Endometrium (tissue), 2 donors: Measurements from ENCODE around the gene CIB1.

Source experiments
- FAIRE-seq: peaks from 2 replicates; lab custom pipeline; 2012; peaks lifted over from hg19 to GRCh38; lab: Jason Lieb, UNC
- donor health status: control.
- donor health status: control.

CIB1 gene

GRCh38 chr15:90214553-90215196, 19.1 kb downstream of the CIB1 start:
- no peak for FAIRE-seq

DNA sequence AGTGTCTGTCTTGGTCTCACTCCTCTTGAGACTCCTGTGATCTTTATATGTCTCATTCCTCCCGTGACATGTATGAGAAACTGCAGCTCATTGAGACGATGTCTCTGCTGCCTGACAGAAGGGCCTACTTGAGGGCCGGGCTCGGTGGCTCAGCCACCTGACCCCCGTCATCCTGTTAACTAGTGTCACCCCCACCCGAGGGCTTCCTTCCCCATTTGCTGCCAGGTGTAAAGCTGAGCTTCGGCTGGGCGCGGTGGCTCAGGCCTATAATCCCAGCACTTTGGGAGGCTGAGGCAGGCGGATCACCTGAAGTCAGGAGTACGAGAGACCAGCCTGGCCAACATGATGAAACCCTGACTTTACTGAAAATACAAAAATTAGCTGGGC, 19.9 kb downstream of the CIB1 start:
- no peak for FAIRE-seq

GRCh38 chr15:90213122-90213817, 20.5 kb downstream of the CIB1 start:
- FAIRE-seq = no peak

DNA sequence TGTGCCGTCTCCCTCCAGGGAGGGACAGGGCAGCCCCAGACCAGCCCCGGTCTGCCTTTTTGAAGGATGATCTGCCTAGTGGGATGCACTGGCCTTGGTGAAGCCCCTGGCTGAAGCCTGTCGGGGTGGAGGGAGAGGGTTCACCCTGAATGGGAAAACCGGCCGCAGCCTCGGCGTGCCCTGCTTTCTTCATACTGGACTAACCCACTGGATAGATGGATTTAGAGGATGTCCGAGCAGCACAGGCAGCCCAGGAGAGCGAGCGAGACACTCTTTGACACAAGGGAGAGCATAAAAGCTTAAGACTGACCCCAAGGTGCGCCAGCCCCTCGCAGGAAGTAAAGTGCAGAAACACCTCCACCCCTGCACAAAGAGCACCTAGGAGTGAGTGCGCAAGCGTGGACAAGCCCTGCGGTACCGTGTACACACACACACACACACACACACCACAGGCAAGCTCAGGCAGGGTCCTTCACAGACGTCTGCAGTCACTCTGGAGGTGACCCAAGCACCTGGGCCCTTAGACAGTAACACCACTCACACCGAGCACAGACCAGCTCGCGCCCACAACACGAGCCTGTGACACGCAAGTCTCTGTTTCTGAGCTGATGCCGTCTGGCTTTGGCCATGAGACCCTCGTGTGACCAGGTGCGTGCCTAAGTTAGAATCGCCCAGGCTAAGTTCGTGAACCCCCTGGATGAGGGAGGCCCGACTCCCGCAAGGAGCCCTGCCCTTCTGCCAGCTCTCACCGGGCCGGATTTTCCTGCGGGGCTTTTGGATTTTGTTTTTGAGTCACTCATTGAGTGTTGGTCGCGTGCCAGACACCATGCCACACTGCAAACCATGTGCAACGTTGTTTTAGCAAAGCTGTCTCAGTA, 21.3 kb downstream of the CIB1 start:
- FAIRE-seq = no peak

- no peak for FAIRE-seq
These were observed 22.1 kb downstream of the CIB1 start for GRCh38 chr15:90211440-90212143.

GRCh38 chr15:90211009-90211408, 22.7 kb downstream of the CIB1 start:
- FAIRE-seq = no peak

GRCh38 chr15:90210593-90210992, 23.1 kb downstream of the CIB1 start:
- FAIRE-seq = no peak

- FAIRE-seq = no peak
These were observed 24.1 kb downstream of the CIB1 start for GRCh38 chr15:90209591-90209990.

GRCh38 chr15:90208356-90208755, 25.4 kb downstream of the CIB1 start:
- no peak for FAIRE-seq

DNA sequence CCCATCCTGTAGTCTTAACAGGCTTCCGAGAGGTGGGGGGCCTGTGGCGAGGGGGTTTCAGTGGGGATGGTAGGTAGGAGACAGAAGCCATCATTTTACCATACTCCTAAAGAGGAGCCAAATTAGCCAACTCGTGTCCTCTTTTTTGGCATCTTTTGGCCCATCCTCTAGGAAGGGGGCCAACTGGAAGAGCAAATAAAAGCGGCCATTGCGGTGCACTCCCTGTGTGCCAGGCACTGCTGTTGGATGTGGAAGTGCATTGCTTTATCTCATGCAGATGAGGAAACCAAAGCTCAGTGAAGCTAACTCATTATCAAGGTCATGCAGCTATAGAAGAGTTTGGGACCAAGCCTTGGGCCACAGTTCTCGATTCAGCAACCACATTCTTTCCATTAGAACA, 26.5 kb downstream of the CIB1 start:
- no peak for FAIRE-seq

DNA sequence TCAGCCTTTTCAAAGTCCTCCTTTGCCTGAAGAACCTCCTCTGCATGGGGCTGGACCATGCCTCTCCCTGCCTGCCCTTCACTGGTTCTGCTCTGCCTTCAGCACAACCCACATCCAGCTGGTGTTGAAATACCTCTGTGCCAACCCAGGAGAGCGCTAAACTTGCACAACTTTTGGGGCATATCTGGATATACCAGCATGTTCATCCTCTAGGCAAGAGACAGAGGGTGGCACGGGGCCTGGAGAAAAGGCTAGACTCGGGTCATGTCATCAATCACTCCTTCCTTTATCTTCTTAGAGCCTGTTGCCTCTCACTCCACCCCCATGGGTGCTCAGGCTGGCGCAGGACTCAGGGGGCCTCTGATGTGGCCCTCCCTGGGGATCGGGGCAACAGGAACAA, 27.9 kb downstream of the CIB1 start:
- FAIRE-seq = no peak

GRCh38 chr15:90205050-90205848, 28.5 kb downstream of the CIB1 start:
- FAIRE-seq = no peak

GRCh38 chr15:90203922-90204321, 29.8 kb downstream of the CIB1 start:
- FAIRE-seq = no peak

- FAIRE-seq = no peak
These were observed 30.3 kb downstream of the CIB1 start for GRCh38 chr15:90203473-90203872.

DNA sequence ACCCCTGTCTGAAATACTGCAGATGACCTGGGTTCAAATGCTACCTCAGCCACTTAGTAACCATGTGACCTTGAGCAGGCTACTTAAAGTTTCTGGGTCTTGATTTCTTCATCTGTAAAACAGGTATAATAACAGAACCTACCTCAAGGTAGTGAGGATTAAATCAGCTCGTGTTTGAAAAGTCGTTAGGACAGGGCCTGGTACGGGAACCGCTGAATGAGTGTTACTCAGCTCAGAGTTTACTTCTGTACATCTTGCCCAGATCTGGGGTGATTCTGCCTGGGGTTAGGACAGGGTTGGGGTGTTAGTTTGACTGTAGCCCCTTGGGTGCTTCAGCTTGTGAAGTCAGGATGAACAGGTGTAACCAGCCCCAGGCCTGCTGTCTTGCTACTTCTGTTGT, 30.8 kb downstream of the CIB1 start:
- no peak for FAIRE-seq

DNA sequence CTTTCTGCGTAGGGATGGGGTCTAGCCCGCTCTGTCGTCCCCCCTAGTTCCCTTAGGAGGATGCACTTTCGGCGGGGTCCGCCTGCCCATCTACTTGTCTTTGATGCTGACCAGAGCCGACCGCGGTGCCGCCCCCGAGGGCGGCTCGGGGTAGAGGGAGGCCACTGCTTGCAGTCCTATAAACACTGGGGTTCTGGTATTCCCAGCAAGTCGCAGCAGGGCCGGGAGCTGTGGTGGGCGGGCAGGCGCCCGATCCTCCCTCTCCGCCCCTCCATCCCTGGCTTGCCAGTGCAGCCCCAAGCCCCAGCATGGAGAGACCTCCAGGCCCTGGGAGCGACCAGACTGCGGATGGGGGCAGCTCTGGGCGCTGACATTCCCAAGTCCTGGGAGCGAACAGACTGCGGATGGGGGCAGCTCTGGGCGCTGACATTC, 31.8 kb downstream of the CIB1 start:
- FAIRE-seq = no peak

- FAIRE-seq = no peak
These were observed 32.4 kb downstream of the CIB1 start, which contains the start of gene SEMA4B for GRCh38 chr15:90201130-90201943. Gene SEMA4B, plus strand, starts transcription at chr15:90201330. Its CDS starts 249 bp downstream, at chr15:90201579.

- FAIRE-seq = no peak
These were observed 33.1 kb downstream of the CIB1 start for GRCh38 chr15:90200534-90201129.

DNA sequence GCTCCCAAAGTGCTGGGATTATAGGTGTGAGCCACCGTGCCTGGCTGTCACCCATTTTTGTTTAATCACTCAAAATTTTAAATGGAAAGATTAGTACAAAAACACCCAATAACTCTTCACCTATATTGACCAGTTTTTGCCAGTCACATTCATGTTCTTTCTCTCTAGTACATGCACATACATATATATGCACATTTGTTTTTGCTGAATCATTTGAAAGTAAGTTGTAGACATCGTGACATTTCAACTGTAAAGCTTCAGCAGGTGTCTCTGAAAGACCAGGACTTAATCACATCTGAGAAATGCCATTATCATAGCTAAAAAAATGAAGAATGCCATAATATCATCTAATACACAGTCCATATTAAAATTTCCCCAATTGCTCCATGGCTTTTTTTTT, 39.1 kb downstream of the CIB1 start:
- no peak for FAIRE-seq
